Measurements from ENCODE around the gene CBLC.

The CBLC gene

DNA sequence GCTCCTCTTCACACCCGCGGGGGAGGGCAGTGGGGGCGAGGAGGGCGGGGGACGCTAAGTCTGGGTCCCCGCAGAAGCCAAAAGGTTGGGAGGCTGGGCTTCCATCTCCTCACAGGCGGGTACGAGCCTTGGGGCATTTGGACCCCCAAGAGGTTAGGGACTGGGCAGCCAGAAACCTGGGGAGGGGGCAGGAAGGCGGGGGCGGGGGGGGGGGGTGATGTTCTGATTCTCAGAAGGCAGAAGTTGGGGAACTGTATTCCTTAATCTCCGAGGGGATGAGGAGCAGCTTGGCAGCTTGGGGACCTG is 24.1 kb upstream of the CBLC start:
- peaks cover 65% of the 10 kb centered on the region for H3K4me1 ChIP-seq (ENCODE audit: control insufficient read depth, insufficient read depth, low read depth, low read length)
- peak overlapping the region in 1 of 2 experiments; percentile 94 for H3K4ac ChIP-seq (ENCODE audit: low read depth in 1 of 2, low read length in 2 of 2)

DNA sequence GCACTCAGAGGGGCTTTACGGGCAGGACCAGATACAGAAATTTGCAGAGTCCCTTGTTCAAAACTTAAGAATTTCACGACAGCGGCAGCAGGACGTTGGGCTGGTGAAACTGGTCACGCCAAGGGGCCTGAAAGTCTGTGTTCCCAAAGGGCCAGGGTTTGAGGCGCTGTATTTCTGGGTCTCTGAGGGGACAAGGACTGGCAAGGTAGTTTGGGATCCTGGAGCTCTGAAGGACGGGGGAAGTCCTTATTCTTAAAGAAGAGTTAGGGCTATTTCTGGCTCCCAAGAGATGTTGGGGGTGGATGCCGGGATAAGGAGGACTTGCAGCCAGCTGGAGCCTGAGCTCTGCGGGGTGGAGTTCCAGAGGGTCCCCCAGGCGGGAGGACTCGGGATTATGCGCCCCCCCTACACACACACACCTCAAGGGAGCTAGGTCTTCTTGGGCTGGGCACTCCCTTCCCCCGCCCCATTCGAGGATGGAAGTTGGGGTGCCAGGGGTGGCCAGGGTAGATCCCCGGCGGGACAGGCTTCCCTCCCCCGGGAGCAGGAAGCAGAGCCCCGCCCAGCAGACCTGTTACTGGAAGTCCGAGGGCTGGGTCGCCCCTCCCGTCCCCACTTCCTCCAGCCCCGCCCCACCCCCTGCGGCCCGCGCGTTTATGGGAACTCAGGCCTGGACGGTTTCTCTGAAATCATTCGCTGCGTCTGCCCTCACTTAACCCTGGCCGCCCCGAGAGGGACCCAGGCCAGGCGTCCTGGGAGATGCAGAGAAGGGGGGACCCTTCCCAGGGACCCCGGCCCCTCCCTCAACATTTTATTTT is 23.5 kb upstream of the CBLC start:
- Histone ChIP-seq H3K9me3 (ENCODE audit: control insufficient read depth, low read length) (no peaks in the 10 kb centered on the region), H3K36me3 (ENCODE audit: control insufficient read depth in 1 of 2, insufficient read depth in 2 of 2, low read depth in 1 of 2, low read length in 2 of 2) (peaks cover 30 to 62% of the 10 kb centered on the region in 2 experiments), H2BK120ac (ENCODE audit: low read depth, low read length) (peak overlapping the region; percentile 91), H2BK12ac (ENCODE audit: low read length in 2 of 2) (peak overlapping the region; percentile 75 to 92), H2BK5ac (ENCODE audit: low read depth, low read length, poor library complexity, severe bottlenecking) (peak overlapping the region; percentile 51), H3K23ac (ENCODE audit: low read length in 2 of 2) (no peak overlapping the region), H3K4me3 (ENCODE audit: insufficient read depth in 1 of 2, low read depth in 1 of 2, low read length in 2 of 2) (peak overlapping the region in 1 of 2 experiments; percentile 79), H2BK15ac (ENCODE audit: low read depth, poor library complexity, severe bottlenecking) (peak overlapping the region; percentile 94), H3K14ac (ENCODE audit: low read length in 2 of 2) (peak overlapping the region in 1 of 2 experiments; percentile 76), H3K4ac (ENCODE audit: low read depth in 1 of 2, low read length in 2 of 2) (peak overlapping the region; percentile 79 to 94), H3K4me1 (ENCODE audit: control insufficient read depth, insufficient read depth, low read depth, low read length) (peaks cover 67% of the 10 kb centered on the region), H4K91ac (ENCODE audit: low read length) (peak overlapping the region; percentile 98), H3K27me3 (ENCODE audit: control insufficient read depth in 1 of 2, insufficient read depth in 1 of 2, low read length in 2 of 2) (no peaks in the 10 kb centered on the region), H3K9ac (ENCODE audit: low read length) (peak overlapping the region; percentile 90), H3K4me2 (ENCODE audit: low read length, poor library complexity, severe bottlenecking) (peak overlapping the region; percentile 86), H4K8ac (ENCODE audit: low read length) (peak overlapping the region; percentile 91), H3K27ac (ENCODE audit: low read length, poor library complexity, severe bottlenecking) (peak overlapping the region; percentile 60), H2AFZ (ENCODE audit: low read depth, low read length) (no peak overlapping the region), H3K79me1 (replicated peaks; ENCODE audit: low read length, poor library complexity, severe bottlenecking) (peaks cover 9% of the 10 kb centered on the region), H3K18ac (ENCODE audit: low read depth in 1 of 2, low read length in 2 of 2) (peak overlapping the region; percentile 79 to 93), H2AK5ac (ENCODE audit: low read length, severe bottlenecking) (peak overlapping the region; percentile 72)
- WGBS: 2% methylated on average over 27 of the region's 33 CpGs
- peak; percentile 89 for DNase-seq

More for the DNA sequence above, 24.1 kb upstream of the CBLC start:
- Histone ChIP-seq H4K8ac (ENCODE audit: low read length) (peak overlapping the region; percentile 91), H3K27ac (ENCODE audit: low read length, poor library complexity, severe bottlenecking) (peak overlapping the region; percentile 60), H2AK5ac (ENCODE audit: low read length, severe bottlenecking) (peak overlapping the region; percentile 72), H3K4me3 (ENCODE audit: insufficient read depth in 1 of 2, low read depth in 1 of 2, low read length in 2 of 2) (peak overlapping the region in 1 of 2 experiments; percentile 79), H2BK120ac (ENCODE audit: low read depth, low read length) (peak overlapping the region; percentile 74), H3K23ac (ENCODE audit: low read length in 2 of 2) (no peak overlapping the region), H3K14ac (ENCODE audit: low read length in 2 of 2) (no peak overlapping the region), H3K9me3 (ENCODE audit: control insufficient read depth, low read length) (no peaks in the 10 kb centered on the region), H3K18ac (ENCODE audit: low read depth in 1 of 2, low read length in 2 of 2) (peak overlapping the region; percentile 79 to 93), H2AFZ (ENCODE audit: low read depth, low read length) (no peak overlapping the region), H4K91ac (ENCODE audit: low read length) (no peak overlapping the region), H3K9ac (ENCODE audit: low read length) (peak overlapping the region; percentile 90), H2BK15ac (ENCODE audit: low read depth, poor library complexity, severe bottlenecking) (no peak overlapping the region), H2BK12ac (ENCODE audit: low read length in 2 of 2) (peak overlapping the region; percentile 14 to 17), H3K79me1 (replicated peaks; ENCODE audit: low read length, poor library complexity, severe bottlenecking) (peaks cover 8% of the 10 kb centered on the region), H3K4me2 (ENCODE audit: low read length, poor library complexity, severe bottlenecking) (peak overlapping the region; percentile 86), H3K36me3 (ENCODE audit: control insufficient read depth in 1 of 2, insufficient read depth in 2 of 2, low read depth in 1 of 2, low read length in 2 of 2) (peaks cover 24 to 60% of the 10 kb centered on the region in 2 experiments), H2BK5ac (ENCODE audit: low read depth, low read length, poor library complexity, severe bottlenecking) (peak overlapping the region; percentile 63), H3K27me3 (ENCODE audit: control insufficient read depth in 1 of 2, insufficient read depth in 1 of 2, low read length in 2 of 2) (no peaks in the 10 kb centered on the region)
- DNase-seq: no peak
- 0% methylated on average over 3 of the region's 11 CpGs for WGBS

DNA sequence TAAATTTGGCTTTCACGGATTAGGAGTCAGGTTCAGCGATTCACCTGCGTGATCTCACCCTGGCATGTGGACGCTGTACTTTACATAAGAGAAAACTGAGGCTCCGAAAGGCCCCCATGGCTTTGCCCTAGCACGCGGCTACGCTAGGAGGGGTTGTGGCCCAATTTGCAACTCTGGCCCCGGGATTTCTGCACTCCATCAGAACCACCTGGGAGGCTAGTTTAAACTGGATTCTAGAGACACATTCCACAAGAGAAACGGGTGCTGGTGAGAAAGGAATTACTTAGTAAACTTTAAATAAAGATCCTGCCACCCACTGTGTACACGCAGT is 23.0 kb upstream of the CBLC start:
- 28% methylated on average over 8 of the region's 11 CpGs for WGBS
- H3K9ac ChIP-seq (ENCODE audit: low read length): peak overlapping the region; percentile 71

DNA sequence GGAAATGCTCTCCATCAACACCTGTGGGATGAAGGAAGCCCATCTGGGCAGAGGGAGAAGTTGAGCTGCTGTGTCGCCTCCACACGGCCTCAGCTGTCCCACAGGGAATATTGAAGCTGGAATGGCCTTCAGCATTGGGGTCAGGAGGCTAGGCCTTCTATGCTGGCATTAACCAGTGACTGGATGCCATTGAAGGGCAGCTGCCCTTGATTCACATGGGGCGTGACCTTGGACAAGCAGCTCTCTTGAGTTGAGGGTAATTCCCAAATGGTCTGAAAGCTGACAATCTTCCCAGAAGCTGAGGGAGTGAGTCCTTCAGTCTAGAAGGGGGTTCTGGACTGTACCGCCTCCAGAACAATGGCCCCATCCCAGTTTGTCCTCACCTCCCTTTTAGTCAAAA is 22.5 kb upstream of the CBLC start:
- peak overlapping the region; percentile 76 to 81 for H3K18ac ChIP-seq (ENCODE audit: low read depth in 1 of 2, low read length in 2 of 2)
- peak overlapping the region; percentile 86 for H4K8ac ChIP-seq (ENCODE audit: low read length)
- H4K91ac ChIP-seq (ENCODE audit: low read length): peak overlapping the region; percentile 65
- peak overlapping the region; percentile 71 for H3K9ac ChIP-seq (ENCODE audit: low read length)
- peaks cover 39 to 69% of the 10 kb centered on the region in 2 experiments for H3K36me3 ChIP-seq (ENCODE audit: control insufficient read depth in 1 of 2, insufficient read depth in 2 of 2, low read depth in 1 of 2, low read length in 2 of 2)
- no peak overlapping the region for H2AFZ ChIP-seq (ENCODE audit: low read depth, low read length)
- H3K79me1 ChIP-seq (replicated peaks; ENCODE audit: low read length, poor library complexity, severe bottlenecking): peaks cover 6% of the 10 kb centered on the region
- DNase-seq: no peak
- no peaks in the 10 kb centered on the region for H3K9me3 ChIP-seq (ENCODE audit: control insufficient read depth, low read length)
- H3K4me2 ChIP-seq (ENCODE audit: low read length, poor library complexity, severe bottlenecking): no peak overlapping the region
- H2BK15ac ChIP-seq (ENCODE audit: low read depth, poor library complexity, severe bottlenecking): peak overlapping the region; percentile 77
- no peaks in the 10 kb centered on the region for H3K27me3 ChIP-seq (ENCODE audit: control insufficient read depth in 1 of 2, insufficient read depth in 1 of 2, low read length in 2 of 2)
- peak overlapping the region; percentile 91 for H2BK120ac ChIP-seq (ENCODE audit: low read depth, low read length)
- peak overlapping the region; percentile 75 to 84 for H2BK12ac ChIP-seq (ENCODE audit: low read length in 2 of 2)
- H3K27ac ChIP-seq (ENCODE audit: low read length, poor library complexity, severe bottlenecking): no peak overlapping the region
- peak overlapping the region; percentile 76 for H2AK5ac ChIP-seq (ENCODE audit: low read length, severe bottlenecking)
- H3K4ac ChIP-seq (ENCODE audit: low read depth in 1 of 2, low read length in 2 of 2): peak overlapping the region; percentile 32 to 73
- no peak overlapping the region for H2BK5ac ChIP-seq (ENCODE audit: low read depth, low read length, poor library complexity, severe bottlenecking)
- H3K14ac ChIP-seq (ENCODE audit: low read length in 2 of 2): peak overlapping the region in 1 of 2 experiments; percentile 49
- H3K4me3 ChIP-seq (ENCODE audit: insufficient read depth in 1 of 2, low read depth in 1 of 2, low read length in 2 of 2): peak overlapping the region in 1 of 2 experiments; percentile 79
- peaks cover 67% of the 10 kb centered on the region for H3K4me1 ChIP-seq (ENCODE audit: control insufficient read depth, insufficient read depth, low read depth, low read length)
- 91% methylated on average over 4 of the region's 4 CpGs for WGBS
- H3K23ac ChIP-seq (ENCODE audit: low read length in 2 of 2): no peak overlapping the region

More for the DNA sequence above, 23.0 kb upstream of the CBLC start:
- H3K23ac ChIP-seq (ENCODE audit: low read length in 2 of 2): peak overlapping the region in 1 of 2 experiments; percentile 47
- DNase-seq: no peak
- peak overlapping the region; percentile 73 for H4K91ac ChIP-seq (ENCODE audit: low read length)
- H3K36me3 ChIP-seq (ENCODE audit: control insufficient read depth in 1 of 2, insufficient read depth in 2 of 2, low read depth in 1 of 2, low read length in 2 of 2): peaks cover 36 to 68% of the 10 kb centered on the region in 2 experiments
- peaks cover 6% of the 10 kb centered on the region for H3K79me1 ChIP-seq (replicated peaks; ENCODE audit: low read length, poor library complexity, severe bottlenecking)
- H3K27ac ChIP-seq (ENCODE audit: low read length, poor library complexity, severe bottlenecking): peak overlapping the region; percentile 50
- H2AK5ac ChIP-seq (ENCODE audit: low read length, severe bottlenecking): peak overlapping the region; percentile 80
- no peaks in the 10 kb centered on the region for H3K27me3 ChIP-seq (ENCODE audit: control insufficient read depth in 1 of 2, insufficient read depth in 1 of 2, low read length in 2 of 2)
- H2BK120ac ChIP-seq (ENCODE audit: low read depth, low read length): peak overlapping the region; percentile 91
- H2BK5ac ChIP-seq (ENCODE audit: low read depth, low read length, poor library complexity, severe bottlenecking): peak overlapping the region; percentile 51
- H3K14ac ChIP-seq (ENCODE audit: low read length in 2 of 2): no peak overlapping the region
- no peak overlapping the region for H2AFZ ChIP-seq (ENCODE audit: low read depth, low read length)
- peak overlapping the region; percentile 58 to 77 for H3K18ac ChIP-seq (ENCODE audit: low read depth in 1 of 2, low read length in 2 of 2)
- H3K9me3 ChIP-seq (ENCODE audit: control insufficient read depth, low read length): no peaks in the 10 kb centered on the region
- peak overlapping the region; percentile 77 for H2BK15ac ChIP-seq (ENCODE audit: low read depth, poor library complexity, severe bottlenecking)
- peak overlapping the region; percentile 32 to 35 for H3K4ac ChIP-seq (ENCODE audit: low read depth in 1 of 2, low read length in 2 of 2)
- H3K4me1 ChIP-seq (ENCODE audit: control insufficient read depth, insufficient read depth, low read depth, low read length): peaks cover 69% of the 10 kb centered on the region
- H3K4me2 ChIP-seq (ENCODE audit: low read length, poor library complexity, severe bottlenecking): peak overlapping the region; percentile 58
- peak overlapping the region in 1 of 2 experiments; percentile 79 for H3K4me3 ChIP-seq (ENCODE audit: insufficient read depth in 1 of 2, low read depth in 1 of 2, low read length in 2 of 2)
- peak overlapping the region; percentile 45 for H4K8ac ChIP-seq (ENCODE audit: low read length)
- H2BK12ac ChIP-seq (ENCODE audit: low read length in 2 of 2): peak overlapping the region; percentile 74 to 75
